Measurements from ENCODE around the gene ANTXR2.

DNA sequence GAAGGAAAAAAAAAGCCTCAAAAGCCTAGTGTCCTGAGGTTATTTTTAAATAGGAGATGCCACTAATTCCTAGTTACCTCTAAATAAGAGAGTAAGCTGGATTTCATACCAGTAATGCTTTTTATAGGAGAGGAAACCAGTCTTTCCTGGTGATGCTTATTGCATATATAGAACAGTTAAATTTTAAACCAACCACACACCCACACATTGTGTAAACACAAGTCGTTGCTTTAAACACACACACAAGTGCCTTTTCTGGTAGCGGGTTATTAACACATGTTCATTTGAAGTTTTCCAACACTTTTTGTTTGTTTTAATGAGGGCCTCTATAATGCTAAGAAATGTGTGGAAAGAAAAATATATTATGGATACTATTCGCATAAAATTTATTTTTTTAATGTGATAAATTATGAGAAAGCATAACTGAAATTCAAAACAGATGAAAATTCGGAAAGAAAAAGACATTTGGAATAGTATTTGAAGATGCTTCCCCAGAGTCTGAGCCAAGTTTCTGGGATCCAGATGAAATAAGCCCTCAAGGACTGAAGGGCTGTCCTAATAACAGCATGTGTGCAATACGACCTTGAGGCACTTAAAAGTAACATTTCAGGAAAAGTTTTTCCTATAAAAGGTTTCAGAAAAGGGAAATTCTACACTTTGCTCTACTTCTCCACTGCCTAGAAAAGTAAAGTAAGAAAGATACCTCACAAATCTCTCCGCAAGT, 2.0 kb downstream of the ANTXR2 start:
- no peak for TF ChIP-seq CTCF (IDR thresholded peaks at IDR 0.05; ENCODE audit: low read length)
- no peak for TF ChIP-seq EZH2 (IDR thresholded peaks at IDR 0.05; ENCODE audit: borderline replicate concordance, low read length)
